ENCODE measurements around the gene UBC.
"Not testable (repeated sequence)": the region's sequence is repeated elsewhere in the genome, so short reads cannot be mapped to it uniquely, and the experiment has no call there.

UBC gene

GRCh38 chr12:124915239-124916236 lies 1.1 kb upstream of the UBC start:
- DNase-seq (ENCODE audit: low read depth in 2 of 2), result no peak

GRCh38 chr12:124913474-124914391 lies 717 bp downstream of the UBC start:
- DNase-seq (ENCODE audit: low read depth in 2 of 2), result peak; percentile 77 to 80

GRCh38 chr12:124912529-124913287 lies 1.7 kb downstream of the UBC start:
- not testable (repeated sequence) for DNase-seq (ENCODE audit: low read depth in 2 of 2)

GRCh38 chr12:124911521-124911920 lies 2.9 kb downstream of the UBC start:
- DNase-seq (ENCODE audit: low read depth in 2 of 2), result not testable (repeated sequence)

GRCh38 chr12:124910561-124911478 lies 3.6 kb downstream of the UBC start:
- DNase-seq (ENCODE audit: low read depth in 2 of 2), result no peak

GRCh38 chr12:124909831-124910560 lies 4.5 kb downstream of the UBC start:
- DNase-seq (ENCODE audit: low read depth in 2 of 2), result no peak

- DNase-seq (ENCODE audit: low read depth in 2 of 2), result peak; percentile 70 to 81
These were observed 7.7 kb downstream of the UBC start for GRCh38 chr12:124906606-124907261.

- DNase-seq (ENCODE audit: low read depth in 2 of 2), result no peak
These were observed 9.9 kb downstream of the UBC start for GRCh38 chr12:124904306-124905098.

GRCh38 chr12:124902916-124903315 lies 11.5 kb downstream of the UBC start:
- DNase-seq (ENCODE audit: low read depth in 2 of 2), result no peak

- DNase-seq (ENCODE audit: low read depth in 2 of 2), result no peak
These were observed 13.4 kb downstream of the UBC start for GRCh38 chr12:124901003-124901402.

GRCh38 chr12:124900345-124900795 lies 14.1 kb downstream of the UBC start:
- DNase-seq (ENCODE audit: low read depth in 2 of 2), result not testable (repeated sequence)

- no peak for DNase-seq (ENCODE audit: low read depth in 2 of 2)
These were observed 15.5 kb downstream of the UBC start for GRCh38 chr12:124898923-124899294.

- no peak for DNase-seq (ENCODE audit: low read depth in 2 of 2)
These were observed 16.1 kb downstream of the UBC start for GRCh38 chr12:124898200-124898922.

- DNase-seq (ENCODE audit: low read depth in 2 of 2), result no peak
These were observed 18.0 kb downstream of the UBC start for GRCh38 chr12:124896461-124896860.

GRCh38 chr12:124893792-124894516 lies 20.5 kb downstream of the UBC start:
- no peak for DNase-seq (ENCODE audit: low read depth in 2 of 2)

GRCh38 chr12:124888260-124888659 lies 26.2 kb downstream of the UBC start:
- no peak for DNase-seq (ENCODE audit: low read depth in 2 of 2)

- DNase-seq (ENCODE audit: low read depth in 2 of 2), result not testable (repeated sequence)
These were observed 26.7 kb downstream of the UBC start for GRCh38 chr12:124887766-124888165.
